Sciatic nerve (tissue), 1 donor: ENCODE measurements around the gene LRRC30. TPM values are rescaled to one million over a fixed set of nuclear protein-coding genes. Genes with fewer than 3 reads are reported as not detected.

Experiments
- total RNA-seq: library from RNA; stranded (reverse); fragmentation: NEBNext Ultra II Directional; extraction: Animal tissue kit (Norgen Biotek cat#: 25700); gene quantifications from one replicate; pipeline ENCODE4 v1.2.1, GENCODE V29; 2021
- donor health status: DM: no; HTN: no; CAD: no.

The LRRC30 gene
- total RNA-seq, 1 donor from 2014 or later, result not detected

Other genes starting within 250 kb of the LRRC30 start
- gene LAMA1, start 113.3 kb upstream of the LRRC30 start, total RNA-seq, result 2.0 TPM